ENCODE data around the gene SEC14L5.

DNA sequence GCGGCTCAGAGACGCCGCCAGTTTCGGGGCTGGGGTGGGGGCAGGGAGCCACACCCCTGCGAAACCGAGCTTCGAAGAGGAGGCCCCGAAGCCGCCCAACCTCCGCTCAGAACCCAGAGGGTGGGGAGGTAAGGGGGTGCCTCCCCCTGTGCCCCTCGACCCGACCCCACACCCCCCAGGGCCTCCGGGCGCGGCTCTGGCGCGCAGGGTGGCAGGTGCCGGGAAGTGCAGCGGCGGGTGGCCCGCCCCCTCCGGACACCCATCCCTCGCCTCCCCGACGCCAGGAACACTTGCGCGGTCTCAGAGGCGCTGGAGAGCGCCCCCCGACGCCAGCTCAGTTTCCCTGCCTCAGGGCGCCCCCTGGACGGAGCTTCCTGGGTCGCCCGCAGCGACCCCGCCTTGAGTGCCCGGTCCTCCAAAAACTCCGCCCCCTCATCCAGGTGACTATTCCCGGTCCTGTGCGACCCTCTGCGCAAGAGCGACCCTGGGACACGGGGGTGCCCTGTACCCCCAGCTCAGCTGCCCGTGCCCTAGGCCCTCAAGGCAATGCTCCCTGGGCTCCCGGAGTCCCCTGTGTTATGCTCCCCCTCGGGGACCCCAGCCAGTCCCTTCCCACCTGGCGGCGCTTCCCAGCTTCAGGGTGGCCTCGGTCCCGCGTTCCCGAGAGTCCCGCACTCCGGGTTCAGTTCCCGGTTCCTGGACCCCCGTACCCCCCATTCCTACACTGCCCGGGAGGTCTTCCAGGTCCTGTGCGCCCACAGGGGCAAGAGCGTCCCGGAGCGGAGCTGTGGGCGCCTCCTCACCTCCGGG lies 21.7 kb upstream of the SEC14L5 start:
- TF ChIP-seq GATA2 (IDR thresholded peaks at IDR 0.05; ENCODE audit: low read depth, low read length) (no peak), GATA3 (IDR thresholded peaks at IDR 0.05; ENCODE audit: low read depth, low read length) (no peak)
